ENCODE data around the gene PLXNB3. TPM values are rescaled to one million over a fixed set of nuclear protein-coding genes. Genes with fewer than 3 reads are reported as not detected.
A peak's percentile ranks its signal among the peaks of the same experiment; 100 is the strongest.
"Not testable (repeated sequence)": the region's sequence is repeated elsewhere in the genome, so short reads cannot be mapped to it uniquely, and the experiment has no call there.

Gene PLXNB3
- total RNA-seq, 2 donors from 2014 or later: 16.8 to 19.1 TPM

- intact Hi-C loops (cut with DNase I): no loop called here
- no peak for DNase-seq (ENCODE audit: low spot score)
Measured at GRCh38 chrX:153801669-153802068, 37.6 kb downstream of the PLXNB3 start.

DNA sequence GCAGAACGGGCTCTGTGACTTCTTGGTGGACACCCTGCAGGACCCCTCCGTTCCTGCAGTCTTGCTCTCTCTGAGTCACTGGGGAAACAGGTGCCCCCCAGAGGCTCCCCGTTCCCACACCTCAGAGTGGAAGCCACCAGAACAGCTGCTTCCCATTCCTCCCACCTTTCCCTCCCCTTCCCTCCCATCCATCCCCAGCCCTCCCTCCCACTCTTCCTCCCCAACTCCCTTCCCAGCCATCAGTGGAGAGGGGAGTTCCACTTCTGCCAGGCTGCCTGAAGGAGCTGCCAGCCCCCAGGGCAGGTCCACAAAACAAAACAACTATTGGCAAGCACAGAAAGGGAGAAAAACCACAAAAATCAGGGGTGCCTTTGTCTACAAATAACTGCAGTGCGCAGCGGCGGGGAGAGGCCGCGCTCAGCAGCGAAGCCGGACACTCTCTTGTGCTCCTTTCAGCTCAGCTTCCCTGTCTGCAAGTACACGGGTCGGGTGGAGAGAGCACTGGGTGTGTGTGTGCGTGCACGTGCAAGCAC, 38.5 kb downstream of the PLXNB3 start:
- intact Hi-C loops (cut with DNase I): no loop called here
- DNase-seq (ENCODE audit: low spot score): no peak

DNA sequence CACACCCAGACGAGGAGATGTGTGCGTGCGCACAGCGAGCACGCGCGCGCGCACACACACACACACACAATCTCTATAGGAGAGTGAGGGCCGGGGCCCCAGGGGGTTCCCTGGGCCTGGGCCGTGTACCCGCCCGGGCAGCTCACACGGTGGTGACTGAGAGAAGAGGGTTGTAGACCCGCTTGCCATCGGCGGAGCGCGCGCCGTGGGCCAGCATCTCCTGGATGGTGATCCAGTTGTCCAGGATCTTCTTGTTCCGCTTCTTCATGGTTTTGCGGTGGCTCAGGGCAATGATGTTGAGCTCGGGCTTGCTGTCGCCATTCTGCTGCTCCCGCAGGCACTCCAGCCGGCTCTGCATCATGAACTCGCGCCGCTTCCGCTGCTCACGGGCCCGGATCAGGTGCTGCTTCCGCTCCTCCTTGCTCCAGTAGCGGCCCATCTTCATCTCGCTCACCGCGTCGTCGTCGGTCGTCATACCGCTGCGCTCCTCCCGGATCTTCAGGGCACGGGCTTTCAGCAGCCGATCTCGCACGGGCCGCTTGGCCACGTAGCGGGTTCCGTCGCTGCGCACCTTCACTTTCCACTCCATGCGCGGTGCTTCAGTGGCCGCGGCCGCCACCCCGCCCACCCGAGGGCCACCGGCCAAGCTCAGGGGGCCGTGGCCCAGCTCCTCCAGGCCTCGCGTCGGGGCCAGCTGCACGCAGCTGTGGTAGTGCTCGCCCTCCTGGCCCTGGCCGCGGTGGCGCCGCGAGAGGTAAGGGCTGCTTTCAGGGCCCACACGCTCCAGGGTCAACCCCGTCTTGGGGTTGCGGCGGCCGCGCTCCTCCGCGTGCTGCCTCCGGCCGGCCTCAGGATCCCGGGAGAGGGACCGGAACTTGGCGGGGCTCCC, 39.4 kb downstream of the PLXNB3 start:
- intact Hi-C loops (cut with DNase I): no loop called here
- DNase-seq (ENCODE audit: low spot score): no peak

GRCh38 chrX:153804100-153804595, 40.1 kb downstream of the PLXNB3 start:
- no peak for DNase-seq (ENCODE audit: low spot score)
- intact Hi-C loops (cut with DNase I): no loop called here

- DNase-seq (ENCODE audit: low spot score): no peak
- intact Hi-C loops (cut with DNase I): no loop called here
Measured at GRCh38 chrX:153804621-153805020, 40.6 kb downstream of the PLXNB3 start.

DNA sequence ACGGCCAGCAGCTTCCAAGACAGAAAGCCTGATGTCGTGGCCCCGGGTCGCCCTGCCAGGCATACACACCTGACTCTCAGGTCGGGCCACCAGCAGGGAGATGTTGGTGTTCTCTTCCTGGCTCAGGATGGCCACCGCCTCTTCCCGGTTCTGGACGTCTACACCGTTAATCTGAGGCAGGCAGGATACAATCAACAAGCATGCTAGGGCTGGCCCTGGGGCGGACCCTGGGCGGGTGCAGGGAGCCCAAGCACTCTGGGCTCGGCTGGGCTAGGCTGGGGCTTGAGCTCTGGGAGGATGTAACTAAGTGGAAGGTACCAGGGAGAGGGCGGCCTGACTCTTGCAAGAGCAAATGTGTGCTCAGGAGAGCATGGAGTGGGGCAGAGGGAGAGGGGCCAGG, 41.4 kb downstream of the PLXNB3 start:
- no peak for DNase-seq (ENCODE audit: low spot score)
- intact Hi-C loops (cut with DNase I): no loop called here

DNA sequence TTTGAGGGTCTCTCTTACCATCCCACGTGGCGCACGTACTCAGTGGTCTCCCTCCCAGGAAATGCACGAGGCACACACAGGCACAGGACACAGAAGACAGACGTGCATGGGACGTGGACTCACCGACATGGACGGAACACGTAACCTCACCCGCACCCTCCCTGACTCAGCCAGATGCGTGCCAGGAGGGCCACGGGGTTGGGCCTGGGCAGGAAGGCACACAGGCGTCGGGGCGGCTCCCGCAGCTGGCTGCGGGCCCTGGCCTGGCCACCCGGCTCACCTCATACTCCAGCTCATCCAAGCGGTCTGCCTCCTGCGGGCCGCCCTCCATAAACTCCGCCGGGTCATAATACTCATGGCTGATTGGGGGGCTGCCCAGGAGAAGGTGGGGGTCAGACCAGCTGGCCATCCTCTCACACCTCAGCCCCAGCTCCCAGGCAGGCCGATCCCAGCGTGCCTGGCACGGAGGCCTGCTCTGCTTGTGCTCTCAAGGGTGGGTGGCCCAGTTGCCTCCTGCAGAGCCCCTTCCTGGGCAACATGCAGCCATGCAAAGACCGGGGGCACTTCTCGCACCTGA, 43.0 kb downstream of the PLXNB3 start:
- no peak for DNase-seq (ENCODE audit: low spot score)
- intact Hi-C loops (cut with DNase I): no loop called here

DNA sequence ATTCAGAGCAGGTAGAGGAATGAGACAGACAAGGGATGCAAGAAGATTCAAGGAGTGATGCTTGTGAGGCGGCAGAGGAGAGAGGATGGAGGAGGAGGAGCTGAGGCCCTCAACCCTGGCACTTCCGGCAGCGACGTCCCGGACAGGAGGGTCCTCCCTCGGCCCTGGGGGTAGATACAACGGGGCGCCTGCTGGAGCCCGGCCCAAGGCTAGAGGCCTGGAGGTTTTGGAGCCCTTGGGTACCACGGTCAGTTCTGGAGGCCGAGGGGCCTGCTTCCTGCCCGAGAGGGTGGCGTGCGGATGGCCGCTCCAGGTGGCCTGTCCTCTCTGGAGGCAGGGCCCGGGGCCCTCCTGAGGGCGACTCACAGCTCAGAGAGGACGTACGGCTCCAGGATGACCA, 43.9 kb downstream of the PLXNB3 start:
- intact Hi-C loops (cut with DNase I): no loop called here
- DNase-seq (ENCODE audit: low spot score): no peak

DNA sequence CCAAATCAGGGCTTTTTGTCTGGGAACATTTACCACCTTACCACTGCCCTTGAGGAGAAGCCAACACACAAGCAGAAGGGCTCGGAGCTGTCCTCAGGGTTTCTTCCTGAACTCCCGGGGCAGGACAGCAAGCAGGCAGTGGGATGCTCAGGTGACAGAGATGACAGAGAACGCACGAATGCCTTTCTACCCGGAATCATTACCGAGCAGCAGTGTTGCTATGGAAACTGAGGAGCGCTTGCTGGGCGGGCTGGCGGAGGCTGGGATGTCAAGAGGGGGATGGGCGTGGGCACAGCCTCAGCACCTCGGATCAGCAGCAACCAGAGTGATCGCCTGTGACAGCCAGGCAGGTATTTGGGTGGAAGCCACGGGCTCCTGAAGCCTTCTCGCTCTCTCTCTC, 48.2 kb downstream of the PLXNB3 start:
- DNase-seq (ENCODE audit: low spot score): no peak
- intact Hi-C loops (cut with DNase I): no loop called here

- no peak for DNase-seq (ENCODE audit: low spot score)
- intact Hi-C loops (cut with DNase I): no loop called here
Measured at GRCh38 chrX:153813161-153813560, 49.1 kb downstream of the PLXNB3 start.

DNA sequence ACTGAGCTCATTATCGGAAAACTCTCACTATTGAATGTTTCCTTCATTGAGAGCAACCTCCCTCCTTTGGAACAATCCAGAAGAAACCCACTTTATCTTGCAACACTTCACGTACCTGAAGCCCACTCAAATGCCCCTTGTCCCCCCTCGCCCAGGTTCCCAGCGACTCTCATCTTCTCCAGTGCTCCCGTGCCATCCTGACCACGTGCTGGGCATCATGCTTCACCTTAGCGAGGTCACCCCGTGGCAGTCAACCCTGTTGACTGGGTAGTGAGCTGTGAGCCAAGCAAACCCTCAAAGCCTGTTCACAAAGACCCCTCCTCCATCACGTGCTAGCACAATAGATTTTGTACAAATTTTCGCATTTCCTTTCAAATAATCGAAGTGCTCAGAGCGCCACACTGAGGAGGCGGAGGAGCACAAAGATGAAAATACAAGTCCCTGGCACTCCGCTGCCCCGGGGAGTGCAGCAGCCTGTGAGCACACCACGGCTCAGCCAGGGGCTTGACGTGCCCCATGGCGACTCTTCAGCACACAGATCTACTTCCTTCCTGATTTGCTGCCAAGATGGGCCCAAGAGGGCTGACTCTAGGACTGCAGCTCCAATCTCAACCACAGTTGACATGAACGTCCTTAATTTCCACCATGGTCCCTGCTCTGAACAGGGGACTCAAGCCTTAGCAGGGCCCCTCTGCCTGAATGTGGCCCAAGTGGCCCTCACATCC, 50.7 kb downstream of the PLXNB3 start:
- DNase-seq (ENCODE audit: low spot score): no peak
- intact Hi-C loops (cut with DNase I): no loop called here

- DNase-seq (ENCODE audit: low spot score): no peak
- intact Hi-C loops (cut with DNase I): no loop called here
Measured at GRCh38 chrX:153816831-153817690, 53.0 kb downstream of the PLXNB3 start.

GRCh38 chrX:153818064-153818463, 54.0 kb downstream of the PLXNB3 start:
- DNase-seq (ENCODE audit: low spot score); intact Hi-C loops (cut with DNase I): not testable (repeated sequence)

- intact Hi-C loops (cut with DNase I): no loop called here
- DNase-seq (ENCODE audit: low spot score): no peak
Measured at GRCh38 chrX:153818571-153819383, 54.7 kb downstream of the PLXNB3 start.

DNA sequence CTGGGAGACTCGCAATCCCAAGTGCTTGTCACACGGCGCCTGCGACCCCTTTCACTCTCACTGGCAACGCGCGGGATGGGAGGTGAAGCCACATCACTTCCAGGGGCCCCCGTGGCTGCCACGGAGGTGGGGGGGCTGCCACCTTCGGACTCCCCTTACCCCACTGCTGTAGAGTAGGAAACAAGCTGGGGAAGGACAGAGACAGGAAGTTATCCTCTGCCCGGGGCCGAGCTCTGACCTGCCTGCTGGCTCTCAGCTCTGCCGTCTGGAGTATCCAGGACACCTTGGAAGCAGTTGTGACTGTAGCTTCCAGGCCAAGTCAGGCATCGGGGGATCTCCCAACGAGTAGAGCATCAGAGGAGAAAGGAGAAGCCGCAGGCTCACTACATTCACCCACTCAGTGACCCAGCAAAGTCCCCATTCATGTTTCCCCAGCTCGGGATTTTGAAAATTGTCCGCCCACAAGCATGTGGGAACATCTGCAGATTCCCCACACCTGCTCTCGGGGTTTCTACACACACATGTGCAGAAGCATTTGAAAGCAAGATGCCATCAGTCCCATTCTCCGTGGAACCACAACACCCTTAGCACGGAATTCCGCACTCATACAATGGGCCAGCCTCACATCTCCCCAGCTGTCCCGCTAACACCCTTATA, 55.5 kb downstream of the PLXNB3 start:
- intact Hi-C loops (cut with DNase I): no loop called here
- DNase-seq (ENCODE audit: low spot score): no peak

- peak; percentile 50 for DNase-seq (ENCODE audit: low spot score)
- intact Hi-C loops (cut with DNase I): no loop called here
Measured at GRCh38 chrX:153820601-153821000, 56.6 kb downstream of the PLXNB3 start.

- DNase-seq (ENCODE audit: low spot score): peak; percentile 12
- intact Hi-C loops (cut with DNase I): no loop called here
Measured at GRCh38 chrX:153821066-153821465, 57.0 kb downstream of the PLXNB3 start.

- no peak for DNase-seq (ENCODE audit: low spot score)
- intact Hi-C loops (cut with DNase I): no loop called here
Measured at GRCh38 chrX:153824348-153824747, 60.3 kb downstream of the PLXNB3 start.
